Hepatocyte (in vitro differentiated cells): ENCODE results near the gene SELENOF. TPM values are rescaled to one million over a fixed set of nuclear protein-coding genes. Genes with fewer than 3 reads are reported as not detected.
"Not testable (repeated sequence)": the region's sequence is repeated elsewhere in the genome, so short reads cannot be mapped to it uniquely, and the experiment has no call there.

Experiments
- DNase-seq: peaks from one replicate; pipeline ENCODE4 v3.0.0-alpha.2; 2016; ENCODE audit warnings: low spot score
- H2AFZ ChIP-seq: fragments of 200-600 bp; sonication (generic); 2 replicates; pipeline ENCODE4 v1.6.0; 2016; ENCODE audit warnings: antibody characterized with exemption, mild to moderate bottlenecking
- H3K27ac ChIP-seq: fragments of 200-600 bp; sonication (generic); 2 replicates; pipeline ENCODE4 v1.5.1; 2016; ENCODE audit warnings: mild to moderate bottlenecking
- H3K27me3 ChIP-seq: fragments of 200-600 bp; sonication (generic); 2 replicates; pipeline ENCODE4 v1.6.1; 2016
- H3K36me3 ChIP-seq: fragments of 200-600 bp; sonication (generic); replicated peaks from 2 replicates; pipeline ENCODE4 v1.5.1; 2016; ENCODE audit warnings: low read depth; ENCODE audit not compliant: insufficient read depth
- H3K4me1 ChIP-seq: fragments of 200-600 bp; sonication (generic); 2 replicates; pipeline ENCODE4 v1.5.1; 2016; ENCODE audit warnings: mild to moderate bottlenecking, moderate library complexity; ENCODE audit not compliant: insufficient read depth
- H3K4me2 ChIP-seq: fragments of 200-600 bp; sonication (generic); 2 replicates; pipeline ENCODE4 v1.6.0; 2016
- H3K4me3 ChIP-seq: fragments of 200-600 bp; sonication (generic); 2 replicates; pipeline ENCODE4 v1.5.1; 2016; ENCODE audit warnings: mild to moderate bottlenecking
- H3K79me2 ChIP-seq: fragments of 200-600 bp; sonication (generic); 2 replicates; pipeline ENCODE4 v1.6.0; 2017; ENCODE audit warnings: mild to moderate bottlenecking
- H3K9me2 ChIP-seq: fragments of 200-600 bp; sonication (generic); replicated peaks from 2 replicates; pipeline ENCODE4 v1.6.0; 2017; ENCODE audit warnings: mild to moderate bottlenecking; ENCODE audit not compliant: insufficient read depth
- H3K9me3 ChIP-seq: fragments of 200-600 bp; sonication (generic); 2 replicates; pipeline ENCODE4 v1.5.1; 2016; ENCODE audit warnings: low read depth, mild to moderate bottlenecking
- H4K20me1 ChIP-seq: fragments of 200-600 bp; sonication (generic); 2 replicates; pipeline ENCODE4 v1.6.0; 2016; ENCODE audit warnings: mild to moderate bottlenecking; ENCODE audit not compliant: insufficient read depth, poor library complexity, severe bottlenecking
- CTCF ChIP-seq: fragments of 200-600 bp; sonication (generic); IDR thresholded peaks from 2 replicates; pipeline ENCODE4 v1.5.1; 2016; ENCODE audit warnings: antibody characterized with exemption, mild to moderate bottlenecking; ENCODE audit not compliant: poor library complexity
- EZH2 ChIP-seq: fragments of 200-600 bp; sonication (generic); IDR thresholded peaks from 2 replicates; pipeline ENCODE4 v1.6.1; 2016; ENCODE audit warnings: antibody characterized with exemption, mild to moderate bottlenecking, borderline replicate concordance
- EZH2phosphoT487 ChIP-seq: fragments of 200-600 bp; sonication (generic); IDR thresholded peaks from one replicate; pipeline ENCODE4 v1.6.1; 2018; ENCODE audit warnings: antibody characterized with exemption, mild to moderate bottlenecking, low read depth, moderate library complexity; ENCODE audit not compliant: unreplicated experiment, severe bottlenecking
- WGBS: methylation state at CpG from one replicate; pipeline ENCODE4 v1.1.6; 2016; ENCODE audit warnings: low lambda C conversion rate; ENCODE audit errors: missing lambda C conversion rate; 5-methylcytosine and 5-hydroxymethylcytosine counted together
- polyA plus RNA-seq: library from polyadenylated mRNA; unstranded; fragments of >200 nt; fragmentation: Nextera tagmentation; extraction: Ambion mirVana; gene quantifications from 2 replicates; pipeline ENCODE4 v1.2.1, GENCODE V29; 2016
- total RNA-seq: library from RNA; depleted of rRNA; stranded (reverse); fragments of >200 nt; gene quantifications from 2 replicates; pipeline ENCODE4 v1.2.3, GENCODE V29; 2014

The SELENOF gene
- total and polyA plus RNA-seq, 2 experiments from 2014 or later = 168 to 193 TPM

GRCh38 chr1:86906419-86906818 is 7.5 kb downstream of the SELENOF start:
- H3K36me3 ChIP-seq = no peaks in the 10 kb centered on the region
- H3K4me1 ChIP-seq = no peaks in the 10 kb centered on the region
- no peaks in the 10 kb centered on the region for H3K9me2 ChIP-seq
- TF ChIP-seq EZH2phosphoT487 = no peak
- no peak for TF ChIP-seq EZH2
- TF ChIP-seq CTCF = no peak
- H3K4me3 ChIP-seq = no peak overlapping the region
- H2AFZ ChIP-seq = no peak overlapping the region
- peaks cover 99% of the 10 kb centered on the region for H3K79me2 ChIP-seq
- H3K27ac ChIP-seq = no peak overlapping the region
- WGBS = 28% methylated on average over 2 of the region's 2 CpGs
- DNase-seq = peak; percentile 56
- H3K9me3 ChIP-seq = no peaks in the 10 kb centered on the region
- peaks cover 77% of the 10 kb centered on the region for H4K20me1 ChIP-seq
- H3K27me3 ChIP-seq = no peaks in the 10 kb centered on the region
- no peak overlapping the region for H3K4me2 ChIP-seq

- no peaks in the 10 kb centered on the region for H3K36me3 ChIP-seq
- WGBS = 86% methylated on average over 1 of the region's 1 CpG
- no peak overlapping the region for H3K4me2 ChIP-seq
- no peaks in the 10 kb centered on the region for H3K9me3 ChIP-seq
- no peaks in the 10 kb centered on the region for H3K4me1 ChIP-seq
- peaks cover 96% of the 10 kb centered on the region for H3K79me2 ChIP-seq
- no peak overlapping the region for H3K4me3 ChIP-seq
- no peak for TF ChIP-seq EZH2phosphoT487
- TF ChIP-seq EZH2 = no peak
- H3K27me3 ChIP-seq = no peaks in the 10 kb centered on the region
- H3K27ac ChIP-seq = no peak overlapping the region
- no peak for DNase-seq
- H3K9me2 ChIP-seq = no peaks in the 10 kb centered on the region
- no peak overlapping the region for H2AFZ ChIP-seq
- peaks cover 72% of the 10 kb centered on the region for H4K20me1 ChIP-seq
Measured at GRCh38 chr1:86905875-86906274, 8.1 kb downstream of the SELENOF start.

- not testable (repeated sequence) for H3K4me3 ChIP-seq, H3K4me1 ChIP-seq, H3K27ac ChIP-seq, H3K27me3 ChIP-seq, H3K36me3 ChIP-seq, H3K9me2 ChIP-seq, DNase-seq, H3K9me3 ChIP-seq, H3K4me2 ChIP-seq, H2AFZ ChIP-seq
- WGBS = no CpG with 5 or more reads among the region's 33 CpGs
- Histone ChIP-seq H4K20me1 (peaks cover 23% of the 10 kb centered on the region), H3K79me2 (peaks cover 67% of the 10 kb centered on the region)
Measured at GRCh38 chr1:86899401-86899800, 14.5 kb downstream of the SELENOF start.

- no peak overlapping the region for H3K4me2 ChIP-seq
- no peak for DNase-seq
- H3K9me2 ChIP-seq = no peaks in the 10 kb centered on the region
- no peak overlapping the region for H3K27ac ChIP-seq
- no peak overlapping the region for H2AFZ ChIP-seq
- H3K36me3 ChIP-seq = no peaks in the 10 kb centered on the region
- no peaks in the 10 kb centered on the region for H3K4me1 ChIP-seq
- TF ChIP-seq CTCF (no peak), EZH2phosphoT487 (no peak), EZH2 (no peak)
- peaks cover 68% of the 10 kb centered on the region for H3K79me2 ChIP-seq
- no peak overlapping the region for H3K4me3 ChIP-seq
- no peaks in the 10 kb centered on the region for H3K9me3 ChIP-seq
- over 99% methylated on average over 5 of the region's 5 CpGs for WGBS
- H3K27me3 ChIP-seq = no peaks in the 10 kb centered on the region
- H4K20me1 ChIP-seq = no peaks in the 10 kb centered on the region
Measured at GRCh38 chr1:86888327-86888726, 25.6 kb downstream of the SELENOF start.
